ENCODE data around the gene PRDM12.

Gene PRDM12

GRCh38 chr9:130642926-130643325 lies 21.5 kb upstream of the PRDM12 start:
- TF ChIP-seq CTCF (conservative IDR thresholded peaks at IDR 0.05; ENCODE audit: control insufficient read depth, insufficient read depth, low read depth, low read length), result no peak
- H3K4me3 ChIP-seq (ENCODE audit: control insufficient read depth, low read depth, low read length), result no peak overlapping the region
- DNase-seq (ENCODE audit: low read depth), result no peak

GRCh38 chr9:130651221-130651620 lies 13.2 kb upstream of the PRDM12 start:
- TF ChIP-seq CTCF (conservative IDR thresholded peaks at IDR 0.05; ENCODE audit: control insufficient read depth, insufficient read depth, low read depth, low read length), result no peak
- no peak for DNase-seq (ENCODE audit: low read depth)
- H3K4me3 ChIP-seq (ENCODE audit: control insufficient read depth, low read depth, low read length), result no peak overlapping the region

GRCh38 chr9:130651752-130652151 lies 12.6 kb upstream of the PRDM12 start:
- DNase-seq (ENCODE audit: low read depth), result no peak
- TF ChIP-seq CTCF (conservative IDR thresholded peaks at IDR 0.05; ENCODE audit: control insufficient read depth, insufficient read depth, low read depth, low read length), result no peak
- H3K4me3 ChIP-seq (ENCODE audit: control insufficient read depth, low read depth, low read length), result no peak overlapping the region

- DNase-seq (ENCODE audit: low read depth), result no peak
Measured at GRCh38 chr9:130654879-130655278, 9.5 kb upstream of the PRDM12 start.

DNA sequence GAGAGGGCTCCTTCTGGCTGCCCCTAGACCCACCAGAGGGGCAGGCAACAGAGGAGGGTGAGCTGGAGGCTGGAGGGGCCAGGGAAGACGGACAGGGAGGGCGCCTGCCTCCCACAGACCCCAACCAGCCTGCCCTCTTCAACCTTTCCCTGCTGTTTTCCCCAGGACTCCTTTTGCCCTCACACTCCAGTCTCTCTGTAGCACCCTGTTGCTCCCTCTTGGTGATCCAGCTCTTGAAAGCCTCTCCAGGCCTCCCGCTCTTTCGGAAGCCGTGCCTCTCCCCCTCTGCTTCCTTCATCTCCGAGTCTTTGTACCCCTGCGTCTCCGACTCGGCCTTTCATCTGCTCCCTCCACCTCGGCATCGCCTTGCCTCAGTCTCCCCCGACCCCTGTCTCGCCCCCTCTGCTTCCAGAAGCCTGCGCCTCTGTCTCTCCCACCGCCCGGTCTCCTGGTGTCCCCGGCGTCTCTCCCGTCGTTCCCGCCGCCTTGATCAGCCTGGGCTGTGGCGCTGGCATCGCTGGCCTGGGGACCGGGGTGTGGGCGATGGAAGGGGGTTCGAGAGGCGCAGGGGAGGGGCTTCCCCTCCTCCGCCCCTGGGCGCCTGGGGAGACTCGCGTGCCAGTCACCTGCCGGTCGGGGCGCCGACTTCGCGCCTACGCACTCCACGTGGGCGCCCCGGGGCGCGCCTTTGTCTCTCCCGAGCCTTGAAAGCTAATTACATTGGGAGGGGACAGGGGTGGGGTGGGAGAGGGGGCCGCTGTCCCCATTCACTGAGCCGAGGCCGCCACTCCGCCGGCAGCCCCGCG lies 5.3 kb upstream of the PRDM12 start:
- no peak for TF ChIP-seq CTCF (conservative IDR thresholded peaks at IDR 0.05; ENCODE audit: control insufficient read depth, insufficient read depth, low read depth, low read length)
- H3K4me3 ChIP-seq (ENCODE audit: control insufficient read depth, low read depth, low read length), result no peak overlapping the region
- DNase-seq (ENCODE audit: low read depth), result no peak

More at GRCh38 chr9:130654879-130655278, 9.5 kb upstream of the PRDM12 start:
- TF ChIP-seq CTCF (conservative IDR thresholded peaks at IDR 0.05; ENCODE audit: control insufficient read depth, insufficient read depth, low read depth, low read length), result no peak
- H3K4me3 ChIP-seq (ENCODE audit: control insufficient read depth, low read depth, low read length), result no peak overlapping the region

DNA sequence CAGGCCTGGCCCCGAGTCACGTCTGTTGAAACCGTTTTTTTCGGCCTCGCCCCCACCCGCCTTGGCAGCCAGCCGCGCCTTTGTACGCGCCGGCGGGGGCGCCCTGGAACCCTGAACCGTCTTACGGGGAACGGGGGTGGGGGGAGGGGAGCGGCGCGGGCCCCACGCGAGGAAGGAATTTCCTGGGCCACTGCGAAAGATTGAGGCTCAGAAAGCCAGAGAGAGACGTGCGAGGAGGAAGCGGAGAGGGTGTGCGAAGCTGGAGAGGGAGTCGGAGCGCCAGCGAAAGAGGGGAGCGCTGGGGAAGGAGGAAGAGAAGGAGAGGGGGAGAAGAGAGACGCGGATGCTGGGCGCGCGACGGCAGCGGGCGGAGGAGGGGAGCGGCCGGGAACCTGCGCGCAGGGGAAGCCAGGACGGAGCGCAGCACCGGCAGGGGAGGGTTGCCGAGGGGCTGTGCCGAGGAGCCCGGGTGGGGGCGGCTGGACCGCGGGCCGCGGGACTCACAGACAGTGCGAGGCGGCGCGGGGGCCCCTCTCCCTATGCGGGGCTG lies 4.6 kb upstream of the PRDM12 start:
- no peak overlapping the region for H3K4me3 ChIP-seq (ENCODE audit: control insufficient read depth, low read depth, low read length)
- no peak for TF ChIP-seq CTCF (conservative IDR thresholded peaks at IDR 0.05; ENCODE audit: control insufficient read depth, insufficient read depth, low read depth, low read length)
- no peak for DNase-seq (ENCODE audit: low read depth)

Measured in fibroblast of mammary gland (primary cell).